K562 (cell line): Measurements from ENCODE around the gene CA7. TPM values are rescaled to one million over a fixed set of nuclear protein-coding genes. Genes with fewer than 3 reads are reported as not detected.
A peak's percentile ranks its signal among the peaks of the same experiment; 100 is the strongest.

Experiments
- ADNP ChIP-seq: fragments of 200-800 bp; sonication (Bioruptor generic); IDR thresholded peaks from 2 replicates; pipeline ENCODE4 v1.6.1; 2016; ENCODE audit warnings: missing genetic modification characterization, missing compliant biosample characterization
- CBX2 ChIP-seq: fragments of 200-600 bp; sonication (generic); IDR thresholded peaks from one replicate; pipeline ENCODE4 v1.6.1; 2012; ENCODE audit warnings: mild to moderate bottlenecking, low read length, inconsistent platforms; ENCODE audit not compliant: insufficient read depth, poor library complexity, severe bottlenecking
- CXXC5 ChIP-seq: fragments of 250-450 bp; sonication (Bioruptor Pico); IDR thresholded peaks from 2 replicates; pipeline ENCODE4 v1.8.0; 2022; ENCODE audit warnings: inconsistent platforms, mild to moderate bottlenecking, moderate library complexity
- DLX4 ChIP-seq: fragments of 250-450 bp; sonication (Bioruptor Pico); IDR thresholded peaks from 2 replicates; pipeline ENCODE4 v1.6.1; 2021; ENCODE audit warnings: mild to moderate bottlenecking
- ID3 ChIP-seq, 2 experiments: fragments of 250-450 bp in 1 of 2; fragments of 450-650 bp in 1 of 2; sonication (Bioruptor Pico) in 1 of 2; IDR thresholded peaks; 2 replicates each; pipeline versions ENCODE4 v1.6.1 to v1.8.0; 2016 to 2021; ENCODE audit warnings: mild to moderate bottlenecking in 2 of 2, moderate library complexity in 2 of 2, missing compliant biosample characterization in 1 of 2, missing genetic modification characterization in 1 of 2
- LEF1 ChIP-seq: fragments of 450-650 bp; IDR thresholded peaks from 2 replicates; pipeline ENCODE4 v1.6.1; 2016; ENCODE audit warnings: mild to moderate bottlenecking
- MAFF ChIP-seq: IDR thresholded peaks from 2 replicates; pipeline ENCODE4 v1.6.1; 2012; ENCODE audit warnings: low read length, improper control_type of control experiment
- NBN ChIP-seq: fragments of 450-650 bp; IDR thresholded peaks from 2 replicates; pipeline ENCODE4 v1.6.1; 2016; ENCODE audit warnings: low read depth, mild to moderate bottlenecking
- POLR2B ChIP-seq: fragments of 450-650 bp; IDR thresholded peaks from 2 replicates; pipeline ENCODE4 v1.6.1; 2018; ENCODE audit warnings: low read depth; ENCODE audit not compliant: partially characterized antibody
- SMAD4 ChIP-seq: fragments of 250-450 bp; sonication (Bioruptor Pico); conservative IDR thresholded peaks from 2 replicates; pipeline ENCODE4 v1.8.0; 2021; ENCODE audit warnings: inconsistent platforms, mild to moderate bottlenecking, moderate library complexity
- TAF9B ChIP-seq: fragments of 450-650 bp; IDR thresholded peaks from 2 replicates; pipeline ENCODE4 v1.6.1; 2018; ENCODE audit warnings: mild to moderate bottlenecking; ENCODE audit not compliant: partially characterized antibody
- TCF15 ChIP-seq: fragments of 250-450 bp; sonication (Bioruptor Pico); IDR thresholded peaks from 2 replicates; pipeline ENCODE4 v1.8.0; 2022; ENCODE audit warnings: moderate library complexity, mild to moderate bottlenecking, inconsistent platforms
- THRAP3 ChIP-seq: fragments of 450-650 bp; IDR thresholded peaks from 2 replicates; pipeline ENCODE4 v1.6.1; 2016; ENCODE audit warnings: mild to moderate bottlenecking, inconsistent platforms, borderline replicate concordance
- TRIM28 ChIP-seq: fragments of 450-650 bp; IDR thresholded peaks from 2 replicates; pipeline ENCODE4 v1.6.1; 2017
- ZBTB17 ChIP-seq: fragments of 450-650 bp; formaldehyde crosslinking; IDR thresholded peaks from 2 replicates; pipeline ENCODE4 v1.4.0; 2020; ENCODE audit warnings: mild to moderate bottlenecking
- ZBTB7A ChIP-seq: IDR thresholded peaks from 2 replicates; pipeline ENCODE4 v1.6.1; 2011; ENCODE audit warnings: low read depth, mild to moderate bottlenecking, low read length, moderate library complexity, borderline replicate concordance; ENCODE audit not compliant: control insufficient read depth
- ZNF407 ChIP-seq: fragments of 450-650 bp; IDR thresholded peaks from 2 replicates; pipeline ENCODE4 v1.6.1; 2016; ENCODE audit warnings: low read depth
- polyA plus RNA-seq, 8 experiments: library from polyadenylated mRNA; depleted of rRNA in 4 of 8; stranded (reverse) in 5 of 8; unstranded in 3 of 8; fragments of >200 nt; fragmentation: Nextera tagmentation in 2 of 8; fragmentation: Illumina TruSeq in 1 of 8; extraction: Ambion mirVana in 2 of 8; extraction: Trizol in 1 of 8; gene quantifications; 2 replicates each; pipeline versions ENCODE4 v1.2.1 to v1.2.3, GENCODE V29; 2011 to 2014; ENCODE audit warnings: inconsistent platforms in 1 of 8, missing spikeins in 1 of 8
- total RNA-seq, 7 experiments: library from RNA; depleted of rRNA in 6 of 7; stranded (reverse); fragments of >200 nt in 6 of 7; fragmentation: Illumina TruSeq in 2 of 7; extraction: Trizol in 2 of 7; gene quantifications; 2 replicates each; pipeline versions ENCODE4 v1.2.1 to v1.2.3, GENCODE V29; 2011 to 2021; ENCODE audit warnings: low replicate concordance in 1 of 7

CA7 gene
- total and polyA plus RNA-seq, 9 of the 15 experiments (the other 6 are each of a cell fraction or from before 2014, with no cell fraction given): 0.03 to 0.07 (median 0.05) TPM; not detected in 5

GRCh38 chr16:66900721-66901441 is 56.7 kb downstream of the CA7 start (continued):
- no peak for TF ChIP-seq LEF1
- no peak for TF ChIP-seq DLX4 (CRISPR knock-in tag)
- TF ChIP-seq ID3 (CRISPR knock-in tag; IDR thresholded peaks at IDR 0.05): no peak
- TF ChIP-seq ID3 (tag; IDR thresholded peaks at IDR 0.05): peak; percentile 19; the same call in 1 of the 2 replicates
- 0 out of 2 replicates have a peak, but pooled peaks have one; percentile 22 for TF ChIP-seq CXXC5 (CRISPR knock-in tag)
- TF ChIP-seq TRIM28: no peak
- no peak for TF ChIP-seq ZNF407
- peak; percentile 20; the same call in 1 of the 2 replicates for TF ChIP-seq ZBTB7A
- no peak for TF ChIP-seq NBN
- TF ChIP-seq ZBTB17: 0 out of 2 replicates have a peak, but pooled peaks have one; percentile 21
- 0 out of 2 replicates have a peak, but pooled peaks have one; percentile 9 for TF ChIP-seq TCF15 (CRISPR knock-in tag)
- TF ChIP-seq CBX2: no peak
- TF ChIP-seq TAF9B: no peak
- TF ChIP-seq ADNP (tag): no peak
- TF ChIP-seq THRAP3: no peak
- peak; percentile 20 for TF ChIP-seq SMAD4 (CRISPR knock-in tag)
- TF ChIP-seq POLR2B: no peak
- no peak for TF ChIP-seq MAFF
